ENCODE measurements around the gene VPS35L. TPM values are rescaled to one million over a fixed set of nuclear protein-coding genes. Genes with fewer than 3 reads are reported as not detected.
"Not testable (repeated sequence)": the region's sequence is repeated elsewhere in the genome, so short reads cannot be mapped to it uniquely, and the experiment has no call there.

The VPS35L gene
- total RNA-seq, 1 donor from 2014 or later, result 59.3 TPM

- Mint-ChIP-seq H3K4me1 (no peaks in the 10 kb centered on the region), H3K27ac (no peak overlapping the region), H3K36me3 (peaks cover 33% of the 10 kb centered on the region), H3K4me3 (no peak overlapping the region), H3K9me3 (peaks cover 12% of the 10 kb centered on the region), H3K27me3 (ENCODE audit: low read depth) (no peaks in the 10 kb centered on the region)
- TF ChIP-seq CTCF (IDR thresholded peaks at IDR 0.05; ENCODE audit: unreplicated experiment), result no peak
- DNase-seq (ENCODE audit: low spot score in 2 of 2, unreplicated experiment in 2 of 2), result no peak
Observed at GRCh38 chr16:19666477-19666876, 111.0 kb downstream of the VPS35L start.

- Mint-ChIP-seq H3K4me3 (no peak overlapping the region), H3K27ac (no peak overlapping the region), H3K27me3 (ENCODE audit: low read depth) (no peaks in the 10 kb centered on the region), H3K36me3 (peaks cover 28% of the 10 kb centered on the region), H3K4me1 (no peaks in the 10 kb centered on the region), H3K9me3 (no peaks in the 10 kb centered on the region)
- DNase-seq (ENCODE audit: low spot score in 2 of 2, unreplicated experiment in 2 of 2), result no peak
- TF ChIP-seq CTCF (IDR thresholded peaks at IDR 0.05; ENCODE audit: unreplicated experiment), result no peak
Observed at GRCh38 chr16:19672378-19672777, 116.9 kb downstream of the VPS35L start.

GRCh38 chr16:19674485-19674884 is 119.0 kb downstream of the VPS35L start:
- DNase-seq (ENCODE audit: low spot score in 2 of 2, unreplicated experiment in 2 of 2), result no peak
- Mint-ChIP-seq H3K36me3 (peaks cover 27% of the 10 kb centered on the region), H3K4me3 (no peak overlapping the region), H3K4me1 (no peaks in the 10 kb centered on the region), H3K27ac (no peak overlapping the region), H3K9me3 (no peaks in the 10 kb centered on the region), H3K27me3 (ENCODE audit: low read depth) (no peaks in the 10 kb centered on the region)
- no peak for TF ChIP-seq CTCF (IDR thresholded peaks at IDR 0.05; ENCODE audit: unreplicated experiment)

- no peak for TF ChIP-seq CTCF (IDR thresholded peaks at IDR 0.05; ENCODE audit: unreplicated experiment)
- Mint-ChIP-seq H3K4me1 (peaks cover 4% of the 10 kb centered on the region), H3K4me3 (no peak overlapping the region), H3K27me3 (ENCODE audit: low read depth) (no peaks in the 10 kb centered on the region), H3K36me3 (peaks cover 23% of the 10 kb centered on the region), H3K9me3 (no peaks in the 10 kb centered on the region), H3K27ac (no peak overlapping the region)
- no peak for DNase-seq (ENCODE audit: low spot score in 2 of 2, unreplicated experiment in 2 of 2)
Observed at GRCh38 chr16:19677402-19677801, 121.9 kb downstream of the VPS35L start.

- H3K36me3 Mint-ChIP-seq, result peaks cover 29% of the 10 kb centered on the region
- no peak for DNase-seq (ENCODE audit: low spot score in 2 of 2, unreplicated experiment in 2 of 2)
- H3K4me3 Mint-ChIP-seq, result no peak overlapping the region
- TF ChIP-seq CTCF (IDR thresholded peaks at IDR 0.05; ENCODE audit: unreplicated experiment), result no peak
- H3K27ac Mint-ChIP-seq, result no peak overlapping the region
- H3K4me1 Mint-ChIP-seq, result peaks cover 4% of the 10 kb centered on the region
- H3K9me3 Mint-ChIP-seq, result peaks cover 6% of the 10 kb centered on the region
- no peaks in the 10 kb centered on the region for H3K27me3 Mint-ChIP-seq (ENCODE audit: low read depth)
Observed at GRCh38 chr16:19678804-19679203, 123.3 kb downstream of the VPS35L start.

GRCh38 chr16:19679281-19679680 is 123.8 kb downstream of the VPS35L start:
- not testable (repeated sequence) for H3K4me1 Mint-ChIP-seq

More at GRCh38 chr16:19679281-19679680, 123.8 kb downstream of the VPS35L start:
- not testable (repeated sequence) for H3K9me3 Mint-ChIP-seq; H3K27me3 Mint-ChIP-seq (ENCODE audit: low read depth); H3K4me3 Mint-ChIP-seq; DNase-seq (ENCODE audit: low spot score in 2 of 2, unreplicated experiment in 2 of 2); H3K27ac Mint-ChIP-seq
- peaks cover 32% of the 10 kb centered on the region for H3K36me3 Mint-ChIP-seq

All from mesothelial cell of epicardium (in vitro differentiated cells).